Adipose tissue (tissue), 3 donors: ENCODE measurements around the gene CHST13. TPM values are rescaled to one million over a fixed set of nuclear protein-coding genes. Genes with fewer than 3 reads are reported as not detected.

Source experiments
- polyA plus RNA-seq, 3 donors: library from polyadenylated mRNA; stranded (reverse); fragments of 200-250 nt; gene quantifications; one replicate each; pipeline ENCODE4 v1.2.3, GENCODE V29; 2013
- donor health status: healthy with polysubstance abuse.
- donor health status: Bipolar disorder and iron deficiency.
- donor health status: healthy.

CHST13 gene
- polyA plus RNA-seq, 3 donors, result 0.03 to 0.94 (median 0.67) TPM

Other genes starting within 250 kb of the CHST13 start
- gene KLF15, start 166.7 kb upstream of the CHST13 start, polyA plus RNA-seq, result 10 to 100 TPM; 29.6 to 38.0 (median 32.0) TPM
- gene CFAP100, start 129.2 kb upstream of the CHST13 start, polyA plus RNA-seq, result not detected
- 10 to 100 TPM in 2 of 3 donors, 1 to 10 TPM in 1; 9.8 to 14.1 (median 13.5) TPM for gene ZXDC, start 48.3 kb upstream of the CHST13 start, polyA plus RNA-seq
- not detected for gene UROC1, start 6.4 kb upstream of the CHST13 start, polyA plus RNA-seq
- gene C3orf22, start 34.8 kb downstream of the CHST13 start, polyA plus RNA-seq, result not detected
- gene TXNRD3, start 131.0 kb downstream of the CHST13 start, polyA plus RNA-seq, result 1 to 10 TPM; 4.2 to 5.7 (median 5.2) TPM
- 10 to 100 TPM in 2 of 3 donors, 1 to 10 TPM in 1; 10.0 to 12.9 (median 10.2) TPM for gene CHCHD6, start 180.1 kb downstream of the CHST13 start, polyA plus RNA-seq